GM23248 (cell line): Measurements from ENCODE around the gene DGAT2.

Experiments used
- EZH2 ChIP-seq: fragments of 200-600 bp; sonication (generic); IDR thresholded peaks from 2 replicates; pipeline ENCODE4 v1.6.1; 2018; ENCODE audit warnings: antibody characterized with exemption, mild to moderate bottlenecking; ENCODE audit not compliant: insufficient read depth, poor library complexity, severe bottlenecking
- EZH2phosphoT487 ChIP-seq: fragments of 200-600 bp; sonication (generic); IDR thresholded peaks from 2 replicates; pipeline ENCODE4 v1.6.1; 2018; ENCODE audit warnings: antibody characterized with exemption, moderate library complexity, mild to moderate bottlenecking, low read depth; ENCODE audit not compliant: insufficient read depth

GRCh38 chr11:75721852-75722668, 46.5 kb upstream of the DGAT2 start:
- TF ChIP-seq EZH2phosphoT487, result no peak
- TF ChIP-seq EZH2, result no peak
